Fibroblast of skin of abdomen (primary cell): ENCODE results near the gene PCDHGB2.
"Not testable (repeated sequence)": the region's sequence is repeated elsewhere in the genome, so short reads cannot be mapped to it uniquely, and the experiment has no call there.

Experiments used
- DNase-seq: peaks from one replicate; pipeline ENCODE4 v3.0.0-alpha.2; 2013

Gene PCDHGB2

DNA sequence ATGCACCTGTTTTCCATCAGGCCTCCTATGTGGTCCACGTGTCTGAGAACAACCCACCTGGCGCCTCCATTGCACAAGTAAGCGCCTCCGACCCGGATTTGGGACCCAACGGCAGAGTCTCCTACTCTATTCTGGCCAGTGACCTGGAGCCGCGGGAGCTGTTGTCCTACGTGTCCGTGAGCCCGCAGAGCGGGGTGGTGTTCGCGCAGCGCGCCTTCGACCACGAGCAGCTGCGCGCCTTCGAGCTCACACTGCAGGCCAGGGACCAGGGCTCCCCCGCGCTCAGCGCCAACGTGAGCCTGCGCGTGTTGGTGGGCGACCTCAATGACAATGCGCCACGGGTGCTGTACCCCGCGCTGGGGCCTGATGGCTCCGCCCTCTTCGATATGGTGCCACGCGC lies 8.2 kb upstream of the PCDHGB2 start:
- no peak for DNase-seq

- DNase-seq, result peak; percentile 14
Observed at GRCh38 chr5:141354900-141355469, 4.8 kb upstream of the PCDHGB2 start, which contains the start of gene PCDHGA4. PCDHGA4 (plus strand) TSS chr5:141355021; CDS start chr5:141355108, 87 bp downstream.

DNA sequence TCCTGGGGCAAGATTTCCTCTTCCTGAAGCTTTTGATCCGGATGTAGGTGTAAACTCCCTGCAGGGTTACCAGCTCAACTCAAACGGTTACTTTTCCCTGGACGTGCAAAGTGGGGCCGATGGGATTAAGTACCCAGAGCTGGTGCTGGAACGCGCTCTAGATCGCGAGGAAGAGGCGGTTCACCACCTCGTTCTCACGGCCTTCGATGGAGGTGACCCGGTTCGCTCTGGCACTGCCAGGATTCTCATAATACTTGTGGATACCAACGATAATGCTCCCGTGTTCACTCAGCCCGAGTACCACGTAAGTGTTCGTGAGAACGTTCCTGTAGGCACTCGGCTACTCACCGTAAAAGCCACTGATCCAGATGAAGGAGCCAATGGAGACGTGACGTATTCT lies 4.2 kb upstream of the PCDHGB2 start:
- DNase-seq, result no peak

- DNase-seq, result no peak
Observed at GRCh38 chr5:141356133-141356532, 3.7 kb upstream of the PCDHGB2 start.

GRCh38 chr5:141356950-141357349 lies 2.8 kb upstream of the PCDHGB2 start:
- DNase-seq, result no peak

- DNase-seq, result no peak
Observed at GRCh38 chr5:141360685-141361084, 891 bp downstream of the PCDHGB2 start.

- no peak for DNase-seq
Observed at GRCh38 chr5:141362719-141363118, 2.9 kb downstream of the PCDHGB2 start.

- DNase-seq, result peak; percentile 23
Observed at GRCh38 chr5:141363952-141364660, 4.3 kb downstream of the PCDHGB2 start, which contains the start of gene PCDHGA5. PCDHGA5 (plus strand) TSS chr5:141364162; CDS start chr5:141364331, 169 bp downstream.

GRCh38 chr5:141366016-141366896 lies 6.5 kb downstream of the PCDHGB2 start:
- no peak for DNase-seq

GRCh38 chr5:141369994-141370848 lies 10.4 kb downstream of the PCDHGB2 start, which contains the start of gene PCDHGB3:
PCDHGB3 (plus strand) TSS chr5:141370242; CDS start chr5:141370395, 153 bp downstream.
- peak; percentile 63 for DNase-seq

GRCh38 chr5:141371572-141372475 lies 12.0 kb downstream of the PCDHGB2 start:
- DNase-seq, result no peak

DNA sequence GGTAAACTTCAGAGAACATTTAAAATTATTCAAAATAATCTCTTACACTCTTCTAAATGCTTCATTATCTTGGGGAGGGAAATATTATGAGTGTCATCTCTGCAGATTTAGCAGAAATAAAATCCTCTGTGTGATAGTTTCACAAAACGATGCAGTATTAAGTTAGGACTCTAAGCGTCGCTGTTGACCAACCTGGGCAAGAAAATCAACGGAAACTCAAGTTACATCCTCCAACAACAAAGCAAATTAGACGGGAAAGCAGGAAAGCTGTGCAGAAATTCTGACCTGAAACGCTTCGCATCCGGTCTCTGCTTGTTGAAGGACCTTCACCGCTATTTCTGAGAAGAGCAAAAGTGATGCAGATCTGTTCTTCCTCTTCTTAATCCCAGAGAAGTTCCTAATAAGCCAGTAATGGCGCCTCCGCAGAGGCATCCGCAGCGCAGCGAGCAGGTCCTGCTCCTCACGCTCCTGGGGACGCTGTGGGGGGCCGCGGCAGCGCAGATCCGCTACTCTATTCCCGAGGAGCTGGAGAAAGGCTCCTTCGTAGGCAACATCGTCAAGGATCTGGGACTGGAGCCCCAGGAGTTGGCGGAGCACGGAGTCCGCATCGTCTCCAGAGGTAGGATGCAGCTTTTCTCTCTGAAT lies 14.0 kb downstream of the PCDHGB2 start, which contains the start of gene PCDHGA6:
PCDHGA6 (plus strand) TSS at position 219 of the 645 bp plus-strand sequence; CDS start at position 412, 193 bp downstream.
- DNase-seq, result peak; percentile 27

DNA sequence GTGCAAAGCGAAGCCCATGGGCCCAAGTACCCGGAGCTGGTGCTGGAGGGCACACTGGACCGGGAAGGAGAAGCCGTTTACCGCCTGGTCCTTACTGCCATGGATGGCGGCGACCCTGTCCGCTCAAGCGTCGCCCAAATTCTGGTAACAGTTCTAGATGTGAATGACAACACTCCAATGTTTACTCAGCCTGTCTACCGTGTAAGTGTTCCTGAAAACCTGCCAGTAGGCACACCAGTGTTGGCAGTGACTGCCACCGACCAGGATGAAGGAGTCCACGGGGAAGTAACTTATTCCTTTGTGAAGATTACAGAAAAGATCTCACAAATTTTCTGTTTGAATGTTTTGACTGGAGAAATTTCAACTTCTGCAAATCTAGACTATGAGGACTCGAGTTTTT lies 14.8 kb downstream of the PCDHGB2 start:
- DNase-seq, result no peak

DNA sequence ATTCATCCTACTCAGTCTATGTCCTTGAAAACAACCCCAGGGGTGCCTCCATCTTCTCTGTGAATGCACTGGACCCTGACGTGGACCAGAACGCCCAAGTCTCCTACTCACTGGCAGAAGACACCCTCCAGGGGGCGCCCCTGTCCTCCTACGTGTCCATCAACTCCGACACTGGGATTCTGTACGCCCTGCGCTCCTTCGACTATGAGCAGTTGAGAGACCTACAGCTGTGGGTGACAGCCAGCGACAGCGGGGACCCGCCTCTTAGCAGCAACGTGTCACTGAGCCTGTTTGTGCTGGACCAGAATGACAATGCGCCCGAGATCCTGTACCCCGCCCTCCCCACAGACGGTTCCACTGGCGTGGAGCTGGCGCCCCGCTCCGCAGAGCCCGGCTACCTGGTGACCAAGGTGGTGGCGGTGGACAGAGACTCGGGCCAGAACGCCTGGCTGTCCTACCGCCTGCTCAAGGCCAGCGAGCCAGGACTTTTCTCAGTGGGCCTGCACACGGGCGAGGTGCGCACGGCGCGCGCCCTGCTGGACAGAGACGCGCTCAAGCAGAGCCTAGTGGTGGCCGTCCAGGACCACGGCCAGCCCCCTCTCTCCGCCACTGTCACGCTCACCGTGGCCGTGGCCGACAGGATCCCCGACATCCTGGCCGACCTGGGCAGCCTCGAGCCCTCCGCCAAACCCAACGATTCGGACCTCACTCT lies 15.8 kb downstream of the PCDHGB2 start:
- not testable (repeated sequence) for DNase-seq

DNA sequence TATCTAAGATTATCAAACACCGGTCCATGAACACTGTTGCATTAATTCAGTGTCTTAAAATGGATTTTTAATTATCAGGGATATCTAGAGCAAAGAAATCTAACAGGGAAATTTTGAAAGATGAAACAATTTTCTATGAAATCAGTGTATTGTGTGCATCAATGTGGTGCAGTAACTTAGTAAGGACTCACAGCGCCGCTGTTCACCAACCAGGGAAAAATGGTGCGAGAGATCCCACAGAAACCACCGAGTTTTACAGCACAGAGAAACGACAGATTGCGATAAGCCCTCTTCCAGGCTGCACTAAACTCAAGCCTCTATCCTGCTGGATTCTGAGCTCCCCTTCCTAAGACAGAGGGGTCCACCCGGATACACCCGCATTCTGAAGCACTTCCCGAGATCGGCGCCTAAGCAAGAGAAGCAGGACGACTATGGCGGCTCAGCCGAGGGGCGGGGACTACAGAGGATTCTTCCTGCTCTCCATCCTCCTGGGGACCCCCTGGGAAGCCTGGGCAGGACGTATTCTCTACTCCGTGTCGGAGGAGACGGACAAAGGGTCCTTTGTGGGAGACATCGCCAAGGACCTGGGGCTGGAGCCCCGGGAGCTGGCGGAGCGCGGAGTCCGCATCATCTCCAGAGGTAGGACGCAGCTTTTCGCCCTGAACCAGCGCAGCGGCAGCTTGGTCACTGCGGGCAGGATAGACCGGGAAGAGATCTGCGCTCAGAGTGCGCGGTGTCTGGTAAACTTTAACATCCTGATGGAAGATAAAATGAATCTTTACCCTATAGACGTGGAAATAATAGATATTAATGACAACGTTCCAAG lies 22.9 kb downstream of the PCDHGB2 start, which contains the start of gene PCDHGA7:
PCDHGA7 (plus strand) TSS at position 274 of the 826 bp plus-strand sequence; CDS start at position 432, 158 bp downstream.
- DNase-seq, result peak; percentile 42

DNA sequence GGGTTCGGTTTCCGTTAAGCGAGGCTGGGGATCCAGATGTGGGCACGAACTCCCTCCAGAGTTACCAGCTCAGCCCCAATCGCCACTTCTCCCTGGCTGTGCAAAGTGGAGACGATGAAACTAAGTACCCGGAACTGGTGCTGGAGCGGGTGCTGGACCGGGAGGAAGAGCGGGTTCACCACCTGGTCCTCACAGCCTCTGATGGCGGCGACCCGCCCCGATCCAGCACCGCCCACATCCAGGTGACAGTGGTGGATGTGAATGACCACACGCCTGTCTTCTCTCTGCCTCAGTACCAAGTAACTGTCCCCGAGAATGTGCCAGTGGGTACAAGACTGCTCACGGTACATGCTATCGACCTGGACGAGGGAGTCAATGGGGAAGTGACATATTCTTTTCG lies 23.6 kb downstream of the PCDHGB2 start:
- DNase-seq, result no peak

DNA sequence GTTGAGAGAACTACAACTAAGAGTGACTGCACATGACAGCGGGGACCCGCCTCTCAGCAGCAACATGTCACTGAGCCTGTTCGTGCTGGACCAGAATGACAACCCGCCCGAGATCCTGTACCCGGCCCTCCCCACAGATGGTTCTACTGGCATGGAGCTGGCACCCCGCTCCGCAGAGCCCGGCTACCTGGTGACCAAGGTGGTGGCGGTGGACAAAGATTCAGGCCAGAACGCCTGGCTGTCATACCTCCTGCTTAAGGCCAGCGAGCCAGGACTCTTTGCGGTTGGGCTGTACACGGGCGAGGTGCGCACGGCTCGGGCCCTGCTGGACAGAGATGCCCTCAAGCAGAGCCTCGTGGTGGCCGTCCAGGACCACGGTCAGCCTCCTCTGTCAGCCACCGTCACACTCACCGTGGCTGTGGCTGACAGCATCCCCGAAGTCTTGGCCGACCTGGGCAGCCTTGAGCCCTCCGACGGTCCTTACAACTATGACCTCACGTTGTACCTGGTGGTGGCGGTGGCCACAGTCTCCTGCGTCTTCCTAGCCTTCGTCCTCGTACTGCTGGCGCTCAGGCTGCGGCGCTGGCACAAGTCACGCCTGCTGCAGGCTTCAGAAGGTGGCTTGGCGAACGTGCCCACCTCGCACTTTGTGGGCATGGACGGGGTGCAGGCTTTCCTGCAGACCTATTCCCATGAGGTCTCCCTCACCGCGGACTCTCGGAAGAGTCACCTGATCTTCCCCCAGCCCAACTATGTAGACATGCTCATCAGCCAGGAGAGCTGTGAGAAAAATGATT lies 24.9 kb downstream of the PCDHGB2 start:
- DNase-seq, result no peak
